GM06990 (cell line): ENCODE data around the gene ACRBP.

Experiments used
- DNase-seq: peaks from one replicate; pipeline ENCODE4 v3.0.0-alpha.2; 2011; ENCODE audit not compliant: insufficient read length; ENCODE audit errors: extremely low read depth
- H3K27me3 ChIP-seq: replicated peaks from 2 replicates; pipeline ENCODE4 v1.6.0; 2011; ENCODE audit warnings: low read length; ENCODE audit not compliant: control insufficient read depth, insufficient read depth
- H3K36me3 ChIP-seq: 2 replicates; pipeline ENCODE4 v1.5.1; 2011; ENCODE audit warnings: low read length; ENCODE audit not compliant: control insufficient read depth, insufficient read depth
- H3K4me3 ChIP-seq: replicated peaks from 2 replicates; pipeline ENCODE4 v1.5.1; 2011; ENCODE audit warnings: low read depth, mild to moderate bottlenecking, control low read depth, low read length
- TF ChIP-seq, protein P1 (sequence below): IDR thresholded peaks from 2 replicates; pipeline ENCODE4 v1.5.1; 2011; ENCODE audit warnings: low read length, control low read depth, mild to moderate bottlenecking, inconsistent platforms; ENCODE audit not compliant: insufficient read depth, poor library complexity, severe bottlenecking

The ACRBP gene

DNA sequence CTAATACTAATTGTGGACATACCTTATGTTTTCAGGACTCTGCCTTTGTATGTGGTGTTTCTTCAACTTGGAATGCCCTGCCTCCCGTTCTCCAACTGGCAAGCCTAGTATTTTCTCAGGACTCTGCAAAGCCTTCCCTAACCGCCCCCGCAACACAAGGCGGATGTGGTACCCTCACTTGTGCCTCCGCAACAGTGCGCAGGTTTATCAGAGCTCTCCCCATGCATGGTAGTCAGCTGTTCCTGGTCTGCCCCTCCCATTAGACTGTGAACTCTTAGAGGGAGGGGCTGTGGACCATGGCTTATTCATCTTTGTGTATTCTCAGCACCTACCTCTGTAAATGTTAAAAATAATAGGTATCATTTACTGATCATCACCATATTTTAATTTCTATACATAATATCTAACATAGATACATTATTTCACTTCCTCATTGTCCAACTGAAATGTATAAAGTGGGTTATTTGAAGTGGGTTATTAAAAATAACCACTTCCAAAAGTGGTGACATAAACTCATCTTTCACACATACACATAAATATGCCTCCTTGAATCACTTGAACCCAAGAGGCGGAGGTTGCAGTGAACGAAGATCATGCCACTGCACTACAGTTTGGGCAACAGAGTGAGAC, 20.5 kb downstream of the ACRBP start:
- DNase-seq, result no peak
- H3K36me3 ChIP-seq, result peaks cover 2% of the 10 kb centered on the region
- H3K27me3 ChIP-seq, result no peaks in the 10 kb centered on the region
- TF ChIP-seq, protein P1, sequence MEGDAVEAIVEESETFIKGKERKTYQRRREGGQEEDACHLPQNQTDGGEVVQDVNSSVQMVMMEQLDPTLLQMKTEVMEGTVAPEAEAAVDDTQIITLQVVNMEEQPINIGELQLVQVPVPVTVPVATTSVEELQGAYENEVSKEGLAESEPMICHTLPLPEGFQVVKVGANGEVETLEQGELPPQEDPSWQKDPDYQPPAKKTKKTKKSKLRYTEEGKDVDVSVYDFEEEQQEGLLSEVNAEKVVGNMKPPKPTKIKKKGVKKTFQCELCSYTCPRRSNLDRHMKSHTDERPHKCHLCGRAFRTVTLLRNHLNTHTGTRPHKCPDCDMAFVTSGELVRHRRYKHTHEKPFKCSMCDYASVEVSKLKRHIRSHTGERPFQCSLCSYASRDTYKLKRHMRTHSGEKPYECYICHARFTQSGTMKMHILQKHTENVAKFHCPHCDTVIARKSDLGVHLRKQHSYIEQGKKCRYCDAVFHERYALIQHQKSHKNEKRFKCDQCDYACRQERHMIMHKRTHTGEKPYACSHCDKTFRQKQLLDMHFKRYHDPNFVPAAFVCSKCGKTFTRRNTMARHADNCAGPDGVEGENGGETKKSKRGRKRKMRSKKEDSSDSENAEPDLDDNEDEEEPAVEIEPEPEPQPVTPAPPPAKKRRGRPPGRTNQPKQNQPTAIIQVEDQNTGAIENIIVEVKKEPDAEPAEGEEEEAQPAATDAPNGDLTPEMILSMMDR, result no peak
- no peak overlapping the region for H3K4me3 ChIP-seq

DNA sequence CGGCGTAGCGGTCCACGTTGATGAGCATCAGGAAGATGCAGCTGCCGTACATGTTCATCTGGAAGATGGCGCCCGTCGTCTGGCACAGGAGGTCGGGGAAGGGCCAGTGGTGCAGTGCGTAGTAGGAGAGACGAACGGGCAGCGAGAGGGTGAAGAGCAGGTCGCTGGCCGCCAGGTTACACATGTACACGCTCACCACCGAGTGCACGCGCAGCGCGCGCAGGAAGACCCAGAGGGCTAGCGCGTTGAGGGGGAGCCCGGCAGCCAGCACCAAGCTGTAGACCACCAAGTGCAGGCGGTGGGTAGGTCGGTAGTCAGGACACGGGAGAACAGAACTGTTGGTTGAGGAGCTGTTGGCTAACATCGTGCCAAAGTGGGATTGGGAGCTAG, 26.4 kb downstream of the ACRBP start:
- DNase-seq, result no peak
- peak overlapping the region; percentile 27 for H3K4me3 ChIP-seq
- TF ChIP-seq, protein P1, result no peak
- peaks cover 16% of the 10 kb centered on the region for H3K36me3 ChIP-seq
- no peaks in the 10 kb centered on the region for H3K27me3 ChIP-seq

DNA sequence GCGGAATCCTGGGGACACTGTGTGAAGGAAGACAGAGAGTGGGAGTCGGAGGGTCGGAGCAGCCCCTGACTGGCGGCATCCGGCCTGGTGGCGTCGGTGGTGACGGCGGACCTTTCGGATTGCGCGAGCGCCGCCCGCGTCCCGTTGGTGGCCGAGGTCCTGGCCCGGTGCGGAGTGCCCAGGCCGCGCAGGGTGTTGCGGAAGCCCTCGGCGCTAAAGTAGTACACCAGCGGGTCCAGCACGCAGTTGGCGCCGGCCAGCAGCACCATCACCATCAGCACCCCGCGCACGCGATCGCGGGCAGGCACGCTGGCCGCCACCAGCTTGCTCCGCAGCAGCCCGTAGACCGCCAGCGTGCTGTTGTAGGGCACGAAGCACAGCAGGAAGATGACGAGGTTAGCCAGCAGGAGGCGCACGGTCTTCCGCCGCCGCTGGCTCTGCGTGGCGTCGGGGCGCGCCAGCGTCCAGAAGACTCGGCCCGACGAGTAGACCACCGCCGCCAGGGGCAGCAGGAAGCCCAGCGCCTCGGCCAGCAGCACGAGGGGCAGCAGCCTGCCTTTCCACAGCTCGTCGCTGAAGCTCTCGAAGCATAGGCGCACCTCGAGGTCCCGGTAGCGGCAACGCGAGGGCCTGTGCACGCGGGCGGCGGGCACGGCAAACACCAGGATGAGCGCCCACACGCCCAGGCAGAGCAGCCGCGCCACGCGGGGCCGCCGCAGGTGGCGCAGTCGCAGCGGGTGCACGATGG, 26.9 kb downstream of the ACRBP start:
- Histone ChIP-seq H3K27me3 (no peaks in the 10 kb centered on the region), H3K4me3 (peak overlapping the region; percentile 27), H3K36me3 (peaks cover 16% of the 10 kb centered on the region)
- peak; percentile 27 for DNase-seq
- TF ChIP-seq, protein P1, result peak; percentile 24

DNA sequence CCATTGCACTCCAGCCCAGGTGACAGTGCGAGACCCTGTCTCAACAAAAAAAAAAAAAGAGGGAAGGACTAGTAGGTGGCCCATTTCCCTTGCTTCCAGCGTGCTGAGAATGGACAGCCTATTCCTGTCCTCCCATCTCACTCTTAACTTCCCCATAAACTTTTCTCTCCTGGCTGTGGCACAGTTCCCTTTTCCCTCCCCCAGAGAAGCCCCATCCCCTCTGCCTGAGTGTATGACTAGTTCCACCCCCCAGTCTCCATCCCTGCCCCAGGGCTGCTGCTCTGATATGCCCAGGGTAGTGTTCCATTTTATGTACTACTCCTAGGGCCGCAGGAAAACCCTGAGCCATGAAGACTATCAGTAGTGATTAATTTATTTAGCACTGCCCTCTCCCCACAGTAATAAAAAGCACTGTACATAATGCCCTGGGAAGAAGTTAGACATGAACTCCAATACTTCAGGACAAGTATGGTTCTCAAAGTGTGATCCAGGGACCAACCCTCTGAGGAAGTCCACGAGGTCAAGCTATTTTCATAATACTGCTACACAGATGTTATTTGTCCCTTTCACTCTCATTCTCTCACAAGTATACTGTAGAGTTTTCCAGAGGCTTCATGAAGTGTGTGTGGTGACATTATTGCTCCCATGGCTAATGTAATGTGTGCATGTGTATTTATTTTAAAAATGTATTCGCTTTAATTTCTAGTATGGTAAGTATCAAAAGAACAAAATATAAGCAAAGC, 28.6 kb downstream of the ACRBP start:
- Histone ChIP-seq H3K27me3 (no peaks in the 10 kb centered on the region), H3K36me3 (peaks cover 14% of the 10 kb centered on the region), H3K4me3 (no peak overlapping the region)
- DNase-seq, result no peak
- TF ChIP-seq, protein P1, result no peak

DNA sequence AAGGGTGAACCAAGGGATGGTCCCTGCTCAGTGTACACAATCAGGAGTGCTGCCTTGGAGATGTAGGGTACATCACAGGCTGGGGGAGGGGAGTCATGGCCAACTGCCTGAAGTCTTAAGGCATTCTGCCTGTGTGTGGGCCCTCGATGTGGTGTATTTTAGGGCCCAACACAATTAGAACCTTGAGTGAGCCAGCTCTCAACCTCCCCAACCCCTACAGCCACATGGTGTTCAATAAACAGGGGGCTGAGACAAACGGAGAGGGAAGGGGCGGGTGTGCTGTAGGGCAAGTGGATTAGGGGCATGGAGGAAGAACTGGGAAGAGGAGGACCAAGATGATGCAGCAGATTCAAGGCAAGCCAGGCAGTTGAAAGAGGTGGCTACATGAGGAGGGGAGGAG, 31.4 kb downstream of the ACRBP start:
- no peak overlapping the region for H3K4me3 ChIP-seq
- TF ChIP-seq, protein P1, result no peak
- H3K36me3 ChIP-seq, result peaks cover 9% of the 10 kb centered on the region
- no peak for DNase-seq
- H3K27me3 ChIP-seq, result no peaks in the 10 kb centered on the region
